SH-SY5Y (cell line): ENCODE results near the gene RHOF.

ENCODE experiments used
- GATA2 ChIP-seq: IDR thresholded peaks from 2 replicates; pipeline ENCODE4 v1.6.1; 2011; ENCODE audit warnings: mild to moderate bottlenecking, low read depth, low read length
- GATA3 ChIP-seq: IDR thresholded peaks from 2 replicates; pipeline ENCODE4 v1.6.1; 2011; ENCODE audit warnings: low read depth, mild to moderate bottlenecking, low read length, moderate library complexity

- TF ChIP-seq GATA2 = no peak
- TF ChIP-seq GATA3 = no peak
Observed at GRCh38 chr12:121830134-121830533, 36.6 kb upstream of the RHOF start.
